ENCODE data around the gene PARK7.

The PARK7 gene

DNA sequence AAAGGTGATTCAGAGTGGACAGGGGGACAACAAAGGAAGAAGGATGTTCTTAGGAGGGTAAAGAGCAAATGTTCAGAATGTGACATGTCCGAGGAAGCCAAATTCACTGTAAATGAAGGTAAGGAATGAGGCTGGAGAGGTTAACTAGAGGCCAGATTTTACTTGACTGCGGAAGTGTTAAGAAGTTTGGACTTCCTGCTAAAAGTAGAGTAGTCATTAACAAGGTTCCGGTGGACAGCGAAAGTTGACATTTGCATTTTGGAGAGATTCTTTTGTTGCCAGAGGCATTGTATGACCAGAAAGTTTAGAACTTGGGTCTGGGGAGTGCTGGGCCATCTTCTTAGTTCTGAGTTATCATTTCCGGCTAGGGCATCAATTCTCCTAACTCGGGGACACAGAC, 71.8 kb downstream of the PARK7 start:
- no peaks in the 10 kb centered on the region for H3K36me3 ChIP-seq (ENCODE audit: low read depth)
- no peaks in the 10 kb centered on the region for H3K9me3 ChIP-seq (ENCODE audit: severe bottlenecking)
- H3K4me1 ChIP-seq (ENCODE audit: insufficient read depth, poor library complexity, severe bottlenecking): peaks cover 16% of the 10 kb centered on the region
- TF ChIP-seq, protein P1, sequence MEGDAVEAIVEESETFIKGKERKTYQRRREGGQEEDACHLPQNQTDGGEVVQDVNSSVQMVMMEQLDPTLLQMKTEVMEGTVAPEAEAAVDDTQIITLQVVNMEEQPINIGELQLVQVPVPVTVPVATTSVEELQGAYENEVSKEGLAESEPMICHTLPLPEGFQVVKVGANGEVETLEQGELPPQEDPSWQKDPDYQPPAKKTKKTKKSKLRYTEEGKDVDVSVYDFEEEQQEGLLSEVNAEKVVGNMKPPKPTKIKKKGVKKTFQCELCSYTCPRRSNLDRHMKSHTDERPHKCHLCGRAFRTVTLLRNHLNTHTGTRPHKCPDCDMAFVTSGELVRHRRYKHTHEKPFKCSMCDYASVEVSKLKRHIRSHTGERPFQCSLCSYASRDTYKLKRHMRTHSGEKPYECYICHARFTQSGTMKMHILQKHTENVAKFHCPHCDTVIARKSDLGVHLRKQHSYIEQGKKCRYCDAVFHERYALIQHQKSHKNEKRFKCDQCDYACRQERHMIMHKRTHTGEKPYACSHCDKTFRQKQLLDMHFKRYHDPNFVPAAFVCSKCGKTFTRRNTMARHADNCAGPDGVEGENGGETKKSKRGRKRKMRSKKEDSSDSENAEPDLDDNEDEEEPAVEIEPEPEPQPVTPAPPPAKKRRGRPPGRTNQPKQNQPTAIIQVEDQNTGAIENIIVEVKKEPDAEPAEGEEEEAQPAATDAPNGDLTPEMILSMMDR (IDR thresholded peaks at IDR 0.05; ENCODE audit: poor library complexity, severe bottlenecking): no peak
- no peak overlapping the region for H3K4me3 ChIP-seq (ENCODE audit: severe bottlenecking)
- DNase-seq (ENCODE audit: low spot score) (no peak), ATAC-seq (ENCODE audit: low read depth) (no peak)
- no peak overlapping the region for H3K27ac ChIP-seq (ENCODE audit: poor library complexity, severe bottlenecking)
- H3K27me3 ChIP-seq (ENCODE audit: insufficient read depth, poor library complexity, severe bottlenecking): no peaks in the 10 kb centered on the region
